Glutamatergic neuron (in vitro differentiated cells): Measurements from ENCODE around the gene ETV6. TPM values are rescaled to one million over a fixed set of nuclear protein-coding genes. Genes with fewer than 3 reads are reported as not detected.

Source experiments
- DNase-seq: peaks from one replicate; pipeline ENCODE4 v3.0.0; 2022
- H3K27ac Mint-ChIP-seq: one replicate; pipeline ENCODE4 v1.8.0; 2020; ENCODE audit warnings: mild to moderate bottlenecking, mixed read lengths, inconsistent platforms; ENCODE audit not compliant: unreplicated experiment
- H3K27me3 Mint-ChIP-seq: one replicate; pipeline ENCODE4 v1.8.0; 2020; ENCODE audit warnings: mild to moderate bottlenecking, moderate library complexity, mixed read lengths, inconsistent platforms; ENCODE audit not compliant: unreplicated experiment
- H3K36me3 Mint-ChIP-seq: one replicate; pipeline ENCODE4 v1.8.0; 2020; ENCODE audit warnings: mild to moderate bottlenecking, mixed read lengths, inconsistent platforms; ENCODE audit not compliant: unreplicated experiment
- H3K4me1 Mint-ChIP-seq: one replicate; pipeline ENCODE4 v1.8.0; 2020; ENCODE audit warnings: mild to moderate bottlenecking, low read depth, mixed read lengths, inconsistent platforms; ENCODE audit not compliant: unreplicated experiment
- H3K4me3 Mint-ChIP-seq: one replicate; pipeline ENCODE4 v1.8.0; 2020; ENCODE audit warnings: mild to moderate bottlenecking, mixed read lengths, inconsistent platforms; ENCODE audit not compliant: unreplicated experiment
- H3K9me3 Mint-ChIP-seq: one replicate; pipeline ENCODE4 v1.8.0; 2020; ENCODE audit warnings: mild to moderate bottlenecking, moderate library complexity, mixed read lengths, inconsistent platforms; ENCODE audit not compliant: unreplicated experiment
- total RNA-seq: library from RNA; stranded (reverse); fragmentation: NEBNext Ultra II Directional; extraction: Animal tissue kit (Norgen Biotek cat#: 25700); gene quantifications from one replicate; pipeline ENCODE4 v1.2.1, GENCODE V29; 2021; ENCODE audit not compliant: unreplicated experiment
- TF ChIP-seq, protein P1 (sequence below): fragments of 200-600 bp; sonication (generic); IDR thresholded peaks from one replicate; pipeline ENCODE4 v1.5.0; 2021; ENCODE audit not compliant: partially characterized antibody, unreplicated experiment

The ETV6 gene
- total RNA-seq, 1 donor from 2014 or later: 10.1 TPM

DNA sequence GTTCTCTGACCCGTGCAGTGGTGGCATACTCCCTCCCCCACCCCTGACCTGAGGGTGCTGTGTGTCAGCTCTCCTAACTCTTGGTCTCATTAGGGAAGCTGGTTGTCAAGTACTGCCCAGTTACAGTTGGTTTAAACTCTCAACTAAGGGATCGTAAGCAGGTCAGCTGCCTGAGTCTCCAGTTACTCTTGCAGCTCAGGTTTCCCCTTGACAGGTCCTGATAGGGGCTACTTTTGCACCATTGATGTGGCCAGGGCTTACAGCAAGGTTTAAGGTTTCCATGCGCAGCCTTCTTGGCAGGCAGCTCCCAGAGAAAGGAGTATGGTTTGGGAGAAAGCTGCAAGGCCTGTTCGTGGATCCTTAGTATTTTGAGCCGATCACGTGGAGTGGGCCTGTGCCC, 74.5 kb downstream of the ETV6 start:
- no peaks in the 10 kb centered on the region for H3K27me3 Mint-ChIP-seq
- TF ChIP-seq, protein P1, sequence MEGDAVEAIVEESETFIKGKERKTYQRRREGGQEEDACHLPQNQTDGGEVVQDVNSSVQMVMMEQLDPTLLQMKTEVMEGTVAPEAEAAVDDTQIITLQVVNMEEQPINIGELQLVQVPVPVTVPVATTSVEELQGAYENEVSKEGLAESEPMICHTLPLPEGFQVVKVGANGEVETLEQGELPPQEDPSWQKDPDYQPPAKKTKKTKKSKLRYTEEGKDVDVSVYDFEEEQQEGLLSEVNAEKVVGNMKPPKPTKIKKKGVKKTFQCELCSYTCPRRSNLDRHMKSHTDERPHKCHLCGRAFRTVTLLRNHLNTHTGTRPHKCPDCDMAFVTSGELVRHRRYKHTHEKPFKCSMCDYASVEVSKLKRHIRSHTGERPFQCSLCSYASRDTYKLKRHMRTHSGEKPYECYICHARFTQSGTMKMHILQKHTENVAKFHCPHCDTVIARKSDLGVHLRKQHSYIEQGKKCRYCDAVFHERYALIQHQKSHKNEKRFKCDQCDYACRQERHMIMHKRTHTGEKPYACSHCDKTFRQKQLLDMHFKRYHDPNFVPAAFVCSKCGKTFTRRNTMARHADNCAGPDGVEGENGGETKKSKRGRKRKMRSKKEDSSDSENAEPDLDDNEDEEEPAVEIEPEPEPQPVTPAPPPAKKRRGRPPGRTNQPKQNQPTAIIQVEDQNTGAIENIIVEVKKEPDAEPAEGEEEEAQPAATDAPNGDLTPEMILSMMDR: no peak
- H3K36me3 Mint-ChIP-seq: no peaks in the 10 kb centered on the region
- H3K4me3 Mint-ChIP-seq: no peak overlapping the region
- H3K4me1 Mint-ChIP-seq: no peaks in the 10 kb centered on the region
- no peak for DNase-seq
- no peak overlapping the region for H3K27ac Mint-ChIP-seq
- no peaks in the 10 kb centered on the region for H3K9me3 Mint-ChIP-seq

DNA sequence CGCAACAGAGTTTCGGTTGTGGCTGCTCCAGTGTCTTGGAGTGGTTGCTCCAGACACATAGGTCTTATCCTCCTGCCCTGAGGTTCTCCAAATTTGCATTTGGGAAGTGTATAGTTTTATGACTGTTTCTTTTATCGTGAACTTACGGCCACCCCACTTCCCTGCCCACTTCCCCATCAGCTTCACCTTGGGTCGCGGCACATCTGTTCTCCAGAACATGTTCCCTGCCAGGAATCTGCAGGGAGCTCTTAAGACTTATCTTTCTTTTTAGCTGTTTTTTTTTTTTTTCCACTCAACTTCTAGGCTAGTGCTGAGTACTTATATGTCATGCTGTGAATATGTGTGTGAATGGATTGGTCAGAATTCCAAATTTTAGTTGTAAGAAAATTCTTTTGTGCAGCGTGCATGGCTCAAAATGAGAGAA, 75.4 kb downstream of the ETV6 start:
- no peak for DNase-seq
- Mint-ChIP-seq H3K9me3 (no peaks in the 10 kb centered on the region), H3K27ac (no peak overlapping the region), H3K27me3 (no peaks in the 10 kb centered on the region), H3K36me3 (no peaks in the 10 kb centered on the region), H3K4me3 (no peak overlapping the region), H3K4me1 (no peaks in the 10 kb centered on the region)
- TF ChIP-seq, protein P1: no peak

DNA sequence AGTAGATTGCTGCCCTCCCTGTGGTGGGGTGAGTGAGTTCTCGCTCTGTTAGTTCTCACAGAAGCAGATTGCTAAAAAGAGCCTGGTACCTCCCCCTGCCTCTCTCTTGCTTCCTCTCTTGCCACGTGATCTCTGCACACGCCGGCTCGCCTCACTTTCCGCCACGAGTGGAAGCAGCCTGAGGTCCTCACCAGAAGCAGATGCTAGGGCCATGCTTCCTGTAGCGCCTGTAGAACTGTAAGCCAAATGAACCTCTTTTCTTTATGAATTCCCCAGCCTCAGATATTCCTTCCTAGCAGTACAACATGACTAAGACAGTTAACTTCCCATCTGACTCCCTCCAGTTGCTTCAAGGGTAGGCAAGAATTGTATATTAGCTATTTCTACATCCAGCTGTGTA, 76.2 kb downstream of the ETV6 start:
- H3K4me3 Mint-ChIP-seq: no peak overlapping the region
- TF ChIP-seq, protein P1: no peak
- no peaks in the 10 kb centered on the region for H3K27me3 Mint-ChIP-seq
- no peak for DNase-seq
- H3K4me1 Mint-ChIP-seq: no peaks in the 10 kb centered on the region
- H3K9me3 Mint-ChIP-seq: no peaks in the 10 kb centered on the region
- H3K27ac Mint-ChIP-seq: no peak overlapping the region
- H3K36me3 Mint-ChIP-seq: no peaks in the 10 kb centered on the region

DNA sequence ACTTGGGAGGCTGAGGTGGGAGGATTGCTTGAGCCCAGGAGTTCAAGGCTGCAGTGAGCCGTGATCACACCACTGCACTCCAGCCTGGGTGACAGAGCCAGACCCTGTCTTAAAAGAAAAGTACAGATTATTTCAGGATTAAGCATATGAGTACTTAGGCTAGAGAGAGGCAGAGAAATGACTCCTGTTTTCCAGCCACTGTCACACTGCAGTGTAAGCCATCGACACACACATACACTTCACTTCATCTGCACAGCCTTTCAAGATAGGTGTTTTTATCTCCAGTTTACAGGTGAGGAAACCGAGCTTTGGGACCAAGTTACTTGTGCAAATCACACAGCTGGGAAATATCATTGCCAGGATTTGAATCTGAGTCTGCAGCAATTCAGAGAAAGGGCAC, 77.2 kb downstream of the ETV6 start:
- Mint-ChIP-seq H3K4me1 (no peaks in the 10 kb centered on the region), H3K27me3 (no peaks in the 10 kb centered on the region), H3K27ac (no peak overlapping the region), H3K9me3 (no peaks in the 10 kb centered on the region), H3K36me3 (no peaks in the 10 kb centered on the region), H3K4me3 (no peak overlapping the region)
- TF ChIP-seq, protein P1: no peak
- no peak for DNase-seq

DNA sequence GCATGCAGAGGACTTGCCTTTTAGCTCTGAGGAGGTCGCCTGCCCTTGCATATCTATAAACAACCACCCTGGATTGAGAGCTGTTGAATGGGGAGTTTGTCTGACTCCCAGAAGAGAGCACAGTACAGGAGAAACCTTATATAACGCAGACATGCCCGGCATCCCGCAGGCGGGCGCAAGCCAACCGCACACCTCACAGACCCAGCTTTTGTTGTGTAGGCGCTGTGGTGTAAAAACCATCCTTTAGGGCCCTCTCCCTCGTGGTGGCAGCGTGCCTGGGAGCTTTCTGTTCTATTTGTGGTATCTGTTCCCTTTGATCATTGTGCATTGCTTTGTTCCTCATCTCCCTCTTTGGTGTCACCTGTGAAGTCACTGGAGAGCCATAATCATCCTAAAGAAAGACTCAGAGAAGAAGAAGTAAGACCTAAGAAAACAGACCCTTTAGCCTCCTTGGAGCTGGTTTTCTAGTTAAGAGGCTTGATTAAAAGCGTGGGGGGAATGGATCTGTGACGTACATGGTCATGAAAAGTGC, 77.7 kb downstream of the ETV6 start:
- TF ChIP-seq, protein P1: no peak
- DNase-seq: no peak
- no peaks in the 10 kb centered on the region for H3K27me3 Mint-ChIP-seq
- no peak overlapping the region for H3K27ac Mint-ChIP-seq
- H3K36me3 Mint-ChIP-seq: no peaks in the 10 kb centered on the region
- no peaks in the 10 kb centered on the region for H3K9me3 Mint-ChIP-seq
- no peak overlapping the region for H3K4me3 Mint-ChIP-seq
- H3K4me1 Mint-ChIP-seq: no peaks in the 10 kb centered on the region
